ENCODE results near the gene MAP3K3.

MAP3K3 gene

GRCh38 chr17:63635787-63636186, 13.6 kb downstream of the MAP3K3 start:
- Histone ChIP-seq H3K9me3 (ENCODE audit: control insufficient read depth, insufficient read depth, low read length) (no peaks in the 10 kb centered on the region), H4K20me1 (ENCODE audit: control insufficient read depth, insufficient read depth, low read depth, low read length) (0 out of 2 replicates have a peak, but pooled peaks cover 2% of the 10 kb centered on the region), H3K9me2 (replicated peaks; ENCODE audit: control insufficient read depth, low read length) (no peaks in the 10 kb centered on the region), H3F3A (ENCODE audit: control insufficient read depth, insufficient read depth) (no peaks in the 10 kb centered on the region), H3K4me3 (ENCODE audit: low read length) (no peak overlapping the region), H3K36me3 (ENCODE audit: control insufficient read depth, low read length) (peaks cover 43% of the 10 kb centered on the region), H3K27me3 (ENCODE audit: control insufficient read depth, low read length) (no peaks in the 10 kb centered on the region), H3K79me2 (ENCODE audit: control insufficient read depth, low read length) (peaks cover 12% of the 10 kb centered on the region), H3K4me1 (ENCODE audit: control insufficient read depth, low read length) (no peaks in the 10 kb centered on the region), H3K27ac (ENCODE audit: low read depth, low read length) (no peak overlapping the region), H3K4me2 (ENCODE audit: low read length) (no peak overlapping the region)
- TF ChIP-seq CTCF (IDR thresholded peaks at IDR 0.05; ENCODE audit: low read depth, low read length, poor library complexity, severe bottlenecking) (no peak), EZH2phosphoT487 (IDR thresholded peaks at IDR 0.05; ENCODE audit: borderline replicate concordance, low read length) (no peak)

GRCh38 chr17:63639125-63639524, 16.9 kb downstream of the MAP3K3 start:
- H3K9me2 ChIP-seq (replicated peaks; ENCODE audit: control insufficient read depth, low read length), result no peaks in the 10 kb centered on the region
- no peaks in the 10 kb centered on the region for H3K4me1 ChIP-seq (ENCODE audit: control insufficient read depth, low read length)
- 0 out of 2 replicates have a peak, but pooled peaks cover 2% of the 10 kb centered on the region for H4K20me1 ChIP-seq (ENCODE audit: control insufficient read depth, insufficient read depth, low read depth, low read length)
- no peak overlapping the region for H3K4me2 ChIP-seq (ENCODE audit: low read length)
- TF ChIP-seq EZH2phosphoT487 (IDR thresholded peaks at IDR 0.05; ENCODE audit: borderline replicate concordance, low read length) (no peak), CTCF (IDR thresholded peaks at IDR 0.05; ENCODE audit: low read depth, low read length, poor library complexity, severe bottlenecking) (no peak)
- H3K9me3 ChIP-seq (ENCODE audit: control insufficient read depth, insufficient read depth, low read length), result no peaks in the 10 kb centered on the region
- no peaks in the 10 kb centered on the region for H3K27me3 ChIP-seq (ENCODE audit: control insufficient read depth, low read length)
- H3F3A ChIP-seq (ENCODE audit: control insufficient read depth, insufficient read depth), result no peaks in the 10 kb centered on the region
- no peak overlapping the region for H3K27ac ChIP-seq (ENCODE audit: low read depth, low read length)
- no peaks in the 10 kb centered on the region for H3K79me2 ChIP-seq (ENCODE audit: control insufficient read depth, low read length)
- H3K4me3 ChIP-seq (ENCODE audit: low read length), result no peak overlapping the region
- H3K36me3 ChIP-seq (ENCODE audit: control insufficient read depth, low read length), result peaks cover 23% of the 10 kb centered on the region

- Histone ChIP-seq H3K79me2 (ENCODE audit: control insufficient read depth, low read length) (no peaks in the 10 kb centered on the region), H3K9me3 (ENCODE audit: control insufficient read depth, insufficient read depth, low read length) (no peaks in the 10 kb centered on the region), H4K20me1 (ENCODE audit: control insufficient read depth, insufficient read depth, low read depth, low read length) (no peaks in the 10 kb centered on the region), H3K4me1 (ENCODE audit: control insufficient read depth, low read length) (peaks cover 6% of the 10 kb centered on the region), H3F3A (ENCODE audit: control insufficient read depth, insufficient read depth) (no peaks in the 10 kb centered on the region), H3K27me3 (ENCODE audit: control insufficient read depth, low read length) (no peaks in the 10 kb centered on the region), H3K27ac (ENCODE audit: low read depth, low read length) (no peak overlapping the region), H3K4me2 (ENCODE audit: low read length) (no peak overlapping the region), H3K9me2 (replicated peaks; ENCODE audit: control insufficient read depth, low read length) (no peaks in the 10 kb centered on the region), H3K4me3 (ENCODE audit: low read length) (no peak overlapping the region), H3K36me3 (ENCODE audit: control insufficient read depth, low read length) (peaks cover 16% of the 10 kb centered on the region)
- no peak for TF ChIP-seq CTCF (IDR thresholded peaks at IDR 0.05; ENCODE audit: low read depth, low read length, poor library complexity, severe bottlenecking)
- TF ChIP-seq EZH2phosphoT487 (IDR thresholded peaks at IDR 0.05; ENCODE audit: borderline replicate concordance, low read length), result no peak
These were observed 17.8 kb downstream of the MAP3K3 start for GRCh38 chr17:63640038-63640437.

Data from DOHH2 (cell line).